Epithelial cell of esophagus (primary cell): ENCODE measurements around the gene PTPN14.

Experiments
- DNase-seq: peaks from one replicate; pipeline ENCODE4 v3.0.0; 2010; ENCODE audit warnings: low read depth
- H3K4me3 ChIP-seq: 2 replicates; pipeline ENCODE4 v1.5.1; 2011; ENCODE audit warnings: mild to moderate bottlenecking, low read length, control low read depth
- CTCF ChIP-seq: IDR thresholded peaks from 2 replicates; pipeline ENCODE4 v1.5.1; 2011; ENCODE audit warnings: low read depth, mild to moderate bottlenecking, low read length, control low read depth, inconsistent platforms; ENCODE audit not compliant: insufficient read depth; ENCODE audit errors: missing control alignments

Gene PTPN14

GRCh38 chr1:214453109-214453722, 98.2 kb downstream of the PTPN14 start:
- no peak for TF ChIP-seq CTCF
- DNase-seq, result peak; percentile 65
- H3K4me3 ChIP-seq, result no peak overlapping the region

- DNase-seq, result no peak
- H3K4me3 ChIP-seq, result no peak overlapping the region
- TF ChIP-seq CTCF, result peak; percentile 6
These were observed 99.1 kb downstream of the PTPN14 start for GRCh38 chr1:214452152-214452784.

- DNase-seq, result peak; percentile 43
- TF ChIP-seq CTCF, result no peak
- H3K4me3 ChIP-seq, result no peak overlapping the region
These were observed 99.8 kb downstream of the PTPN14 start for GRCh38 chr1:214451596-214451995.

- no peak overlapping the region for H3K4me3 ChIP-seq
- DNase-seq, result no peak
- no peak for TF ChIP-seq CTCF
These were observed 102.0 kb downstream of the PTPN14 start for GRCh38 chr1:214449371-214449770.

- TF ChIP-seq CTCF, result no peak
- DNase-seq, result no peak
- H3K4me3 ChIP-seq, result no peak overlapping the region
These were observed 102.9 kb downstream of the PTPN14 start for GRCh38 chr1:214448536-214448935.

- no peak for TF ChIP-seq CTCF
- H3K4me3 ChIP-seq, result peak overlapping the region; percentile 36
- no peak for DNase-seq
These were observed 103.9 kb downstream of the PTPN14 start for GRCh38 chr1:214447557-214447871.
